A549 (cell line): ENCODE data around the gene BCAS4.

Experiments
- CHD2 ChIP-seq: fragments of 150-350 bp; IDR thresholded peaks from 2 replicates; pipeline ENCODE4 v1.6.1; 2014; ENCODE audit warnings: low read length; ENCODE audit not compliant: partially characterized antibody
- CTCF ChIP-seq: fragments of >200 bp; sonication (Bioruptor Twin); formaldehyde crosslinking; IDR thresholded peaks from 3 replicates; pipeline ENCODE4 v1.5.1; 2016

GRCh38 chr20:50891138-50891537 lies 96.3 kb downstream of the BCAS4 start:
- TF ChIP-seq CTCF (no peak), CHD2 (no peak)
